ENCODE results near the gene AP3S2.
"Not testable (repeated sequence)": the region's sequence is repeated elsewhere in the genome, so short reads cannot be mapped to it uniquely, and the experiment has no call there.

The AP3S2 gene

DNA sequence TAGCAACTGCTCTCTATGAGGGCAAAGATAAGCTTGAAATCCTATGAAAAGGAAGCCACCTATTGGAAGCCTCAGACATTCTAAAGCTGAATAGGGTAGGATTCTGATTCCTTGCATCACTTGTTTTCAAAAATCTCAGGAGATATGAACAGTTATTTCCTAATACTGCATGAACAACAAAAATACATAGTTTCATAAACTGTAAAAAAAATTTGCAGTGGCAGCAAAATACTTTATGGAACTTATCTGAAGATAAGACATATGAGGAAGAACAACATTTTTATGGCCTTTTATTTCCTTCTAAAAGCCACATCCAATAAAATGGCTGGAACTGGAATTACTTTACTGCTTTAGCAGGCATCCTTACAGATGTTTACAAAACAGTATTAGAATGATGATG, 29.9 kb downstream of the AP3S2 start:
- DNase-seq, result no peak

DNA sequence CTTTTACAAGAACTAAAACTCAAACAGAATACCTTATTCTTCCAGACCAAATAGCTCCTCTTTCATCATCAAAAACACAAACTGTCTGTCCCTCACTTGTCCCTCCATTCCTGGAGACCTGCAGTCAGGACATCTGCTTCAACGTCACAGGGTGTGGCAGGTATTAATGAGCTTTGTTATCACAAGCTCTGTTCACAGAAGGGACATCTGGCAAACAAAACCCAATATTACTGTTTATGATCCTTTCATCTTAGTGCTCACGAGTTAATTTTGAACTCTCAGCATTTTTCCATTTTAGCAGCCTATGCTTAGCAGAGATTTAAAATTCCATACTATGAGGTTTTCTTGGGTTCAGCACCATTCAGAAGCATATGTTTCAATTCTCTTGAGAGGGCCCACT, 32.9 kb downstream of the AP3S2 start:
- DNase-seq, result no peak

DNA sequence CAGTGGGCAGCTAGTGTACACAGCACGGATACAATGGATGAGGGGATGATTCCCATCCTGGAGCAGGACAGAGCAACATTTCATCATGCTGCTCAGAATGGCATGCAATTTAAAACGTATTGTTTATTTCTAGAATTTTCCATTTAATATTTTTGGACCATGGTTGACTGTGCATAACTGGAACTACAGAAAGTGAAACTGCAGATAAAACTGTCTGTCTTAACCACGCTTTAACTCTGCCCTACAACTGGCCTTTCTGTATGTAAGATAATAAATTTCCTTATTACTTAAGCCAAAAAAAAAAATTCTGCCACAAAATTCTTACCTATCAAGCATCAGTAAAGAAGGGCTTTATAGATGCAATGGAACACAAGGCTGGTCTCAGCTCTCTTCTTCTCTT, 33.4 kb downstream of the AP3S2 start:
- no peak for DNase-seq

DNA sequence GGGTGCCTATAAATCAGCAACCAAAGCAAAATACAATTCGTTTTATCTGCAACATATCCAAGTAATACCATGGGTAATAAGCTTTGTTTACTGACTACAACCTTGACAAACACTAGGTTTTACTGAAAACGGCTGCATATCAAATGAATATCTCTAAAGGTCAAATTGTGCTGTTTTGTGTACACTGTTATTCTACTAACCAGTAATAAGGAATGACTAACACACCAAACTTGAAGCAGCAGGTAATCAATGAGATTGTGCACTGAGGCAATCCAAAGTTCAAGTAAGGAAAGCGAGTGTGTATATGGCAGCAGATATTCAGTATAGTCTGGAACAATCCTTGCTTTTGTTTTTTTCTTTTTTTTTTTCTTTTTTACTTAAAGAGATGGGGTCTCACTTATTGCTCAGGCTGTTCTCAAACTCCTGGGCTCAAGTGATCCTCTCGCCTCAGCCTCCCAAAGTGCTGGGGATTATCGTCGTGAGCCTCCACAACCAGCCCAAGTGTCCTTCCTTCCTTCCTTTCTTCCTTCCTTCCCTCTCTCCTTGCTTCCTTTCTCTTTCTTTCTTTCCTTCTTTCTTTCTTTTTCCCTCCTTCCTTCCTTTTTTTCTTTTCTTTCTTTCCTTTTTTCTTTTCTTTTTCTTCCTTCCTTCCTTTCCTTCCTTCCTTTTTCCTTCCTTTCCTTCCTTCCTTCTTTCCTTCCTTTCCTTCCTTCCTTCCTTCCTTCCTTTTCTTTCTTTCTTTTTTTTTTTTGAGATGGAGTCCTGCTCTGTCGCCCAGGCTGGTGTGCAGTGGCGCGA, 34.9 kb downstream of the AP3S2 start:
- no peak for DNase-seq

DNA sequence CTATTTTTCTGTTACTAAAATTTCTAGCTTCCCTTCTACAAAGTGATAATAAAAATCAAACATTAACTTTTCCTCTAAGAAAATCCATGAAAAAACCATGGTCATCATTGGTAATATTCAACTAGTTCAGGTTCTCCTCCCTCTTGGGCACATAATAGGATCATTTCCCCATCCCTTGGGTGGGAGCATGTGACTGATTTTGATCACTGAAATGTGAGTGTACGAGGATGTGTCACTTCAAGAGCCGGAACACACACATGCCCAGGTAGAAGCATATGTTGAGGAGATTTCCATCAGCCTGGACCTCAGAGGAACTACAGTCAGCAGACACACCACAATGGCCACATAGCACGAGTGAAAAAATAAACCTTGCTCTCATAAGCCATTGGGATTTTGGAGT, 36.1 kb downstream of the AP3S2 start:
- no peak for DNase-seq

DNA sequence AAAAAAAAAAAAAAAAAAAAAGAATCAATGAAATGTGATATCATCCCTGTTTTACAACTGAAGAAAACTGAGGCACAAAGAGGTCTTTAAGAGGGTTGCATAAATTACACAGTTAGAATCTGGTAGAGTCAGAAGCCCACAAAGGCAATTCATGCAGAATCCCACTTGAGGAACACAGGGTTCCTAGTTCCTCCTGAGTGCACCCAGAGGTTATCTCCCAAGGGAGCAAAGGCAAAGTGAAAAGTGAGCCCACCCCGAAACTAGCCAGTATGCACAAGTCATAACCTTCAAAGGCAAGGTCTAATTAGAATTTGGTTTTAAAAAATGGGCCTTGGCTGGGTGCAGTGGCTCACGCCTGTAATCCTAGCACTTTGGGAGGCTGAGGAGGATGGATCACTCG, 37.8 kb downstream of the AP3S2 start:
- DNase-seq, result no peak

DNA sequence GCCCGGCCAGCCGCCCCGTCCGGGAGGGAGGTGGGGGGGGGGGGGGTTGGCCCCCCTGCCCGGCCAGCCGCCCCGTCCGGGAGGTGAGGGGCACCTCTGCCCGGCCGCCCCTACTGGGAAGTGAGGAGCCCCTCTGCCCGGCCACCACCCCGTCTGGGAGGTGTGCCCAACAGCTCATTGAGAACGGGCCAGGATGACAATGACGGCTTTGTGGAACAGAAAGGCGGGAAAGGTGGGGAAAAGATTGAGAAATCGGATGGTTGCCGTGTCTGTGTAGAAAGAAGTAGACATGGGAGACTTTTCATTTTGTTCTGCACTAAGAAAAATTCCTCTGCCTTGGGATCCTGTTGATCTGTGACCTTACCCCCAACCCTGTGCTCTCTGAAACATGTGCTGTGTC, 38.9 kb downstream of the AP3S2 start:
- DNase-seq, result not testable (repeated sequence)

DNA sequence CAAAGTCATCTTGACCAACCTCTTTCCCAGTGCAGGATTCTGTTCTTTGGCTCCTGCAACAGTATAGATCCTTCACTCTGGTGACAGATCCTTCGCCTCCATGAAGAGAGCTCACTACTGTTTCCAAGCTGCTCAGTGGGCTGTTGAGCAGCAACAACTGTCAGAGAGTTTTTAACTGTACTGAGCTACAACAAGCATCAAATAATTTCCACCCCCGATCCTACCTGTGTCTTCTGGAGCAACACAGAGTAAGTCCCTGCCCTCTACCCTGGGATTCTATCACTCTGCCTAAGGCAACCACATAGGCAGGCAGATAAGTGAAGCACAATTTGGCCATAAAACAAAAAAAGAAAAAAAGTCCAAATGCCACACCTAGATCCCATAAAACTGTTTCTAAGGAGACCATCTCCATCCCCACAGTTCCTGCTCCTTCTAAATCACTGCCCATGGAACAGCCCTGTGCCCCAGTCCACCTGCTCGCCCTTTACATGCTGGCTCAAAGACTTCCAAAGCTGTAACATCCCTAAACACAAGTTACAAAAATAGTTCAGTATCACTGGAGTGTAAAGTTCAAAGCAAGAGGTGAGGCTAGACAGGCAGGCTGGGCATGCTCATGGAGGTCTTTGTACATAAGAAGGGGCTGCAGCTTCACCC, 41.3 kb downstream of the AP3S2 start:
- DNase-seq, result no peak

DNA sequence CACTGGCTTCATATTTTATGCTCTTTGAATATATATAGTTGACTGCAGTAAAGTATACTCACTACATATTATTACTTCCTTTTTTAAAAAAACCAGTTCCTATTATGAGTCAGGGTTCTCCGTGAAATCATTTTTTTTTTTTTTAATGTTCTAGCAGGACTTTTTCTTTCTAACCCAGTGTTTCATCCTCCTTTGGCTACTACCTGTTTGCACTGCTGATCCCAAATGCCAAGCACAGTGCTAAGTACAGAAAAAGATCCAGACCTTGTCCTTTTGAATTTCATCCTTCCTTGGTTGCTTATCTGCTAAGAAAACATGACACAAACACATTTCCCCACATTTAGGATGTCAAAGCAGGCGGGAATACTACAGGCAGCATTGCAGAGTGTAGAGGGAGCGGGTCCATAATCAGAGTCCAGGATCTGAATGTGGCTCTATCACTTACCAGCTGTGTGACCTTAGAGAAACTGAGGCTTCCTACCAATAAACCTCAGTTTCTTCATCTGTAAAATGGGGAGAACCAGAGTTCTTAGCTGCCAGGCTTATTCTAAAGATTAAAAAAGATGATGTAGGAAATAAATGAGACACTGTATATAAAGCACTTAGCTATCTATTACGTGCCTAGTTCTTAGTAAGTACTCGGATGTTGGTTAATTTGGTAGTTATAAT, 42.0 kb downstream of the AP3S2 start:
- no peak for DNase-seq

DNA sequence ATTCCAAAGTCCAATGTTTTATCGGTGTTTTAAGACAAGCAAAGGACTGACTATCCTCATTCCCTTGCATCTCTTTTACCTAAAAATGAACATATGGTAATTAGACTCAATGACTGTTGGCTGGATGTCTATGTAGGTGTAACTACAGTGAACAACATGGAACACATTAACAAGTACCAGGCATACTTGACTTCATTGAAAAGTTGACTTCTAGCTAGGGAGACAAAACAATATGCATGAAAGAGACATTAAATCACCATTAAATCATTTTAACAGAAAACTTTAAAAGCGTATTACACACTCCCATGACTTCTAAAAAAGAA, 44.9 kb downstream of the AP3S2 start:
- no peak for DNase-seq

DNA sequence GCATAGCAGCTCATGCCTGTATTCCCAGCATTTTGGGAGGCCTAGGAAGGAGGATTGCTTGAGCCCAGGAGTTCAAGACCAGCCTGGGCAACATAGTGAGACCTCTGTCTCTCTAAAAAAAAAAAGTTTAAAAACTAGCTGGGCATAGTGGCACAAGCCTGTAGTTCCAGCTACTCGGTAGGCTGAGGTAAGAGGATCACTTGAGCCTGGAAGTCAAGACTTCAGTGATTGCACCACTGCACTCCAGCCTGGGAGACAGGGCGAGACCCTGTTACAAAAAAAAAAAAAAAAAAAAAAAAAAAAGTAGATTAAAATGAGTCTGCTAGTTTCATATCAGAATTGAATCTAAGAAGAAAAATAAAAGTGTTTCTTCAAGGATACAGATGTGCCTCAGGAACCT, 46.7 kb downstream of the AP3S2 start:
- DNase-seq, result no peak

DNA sequence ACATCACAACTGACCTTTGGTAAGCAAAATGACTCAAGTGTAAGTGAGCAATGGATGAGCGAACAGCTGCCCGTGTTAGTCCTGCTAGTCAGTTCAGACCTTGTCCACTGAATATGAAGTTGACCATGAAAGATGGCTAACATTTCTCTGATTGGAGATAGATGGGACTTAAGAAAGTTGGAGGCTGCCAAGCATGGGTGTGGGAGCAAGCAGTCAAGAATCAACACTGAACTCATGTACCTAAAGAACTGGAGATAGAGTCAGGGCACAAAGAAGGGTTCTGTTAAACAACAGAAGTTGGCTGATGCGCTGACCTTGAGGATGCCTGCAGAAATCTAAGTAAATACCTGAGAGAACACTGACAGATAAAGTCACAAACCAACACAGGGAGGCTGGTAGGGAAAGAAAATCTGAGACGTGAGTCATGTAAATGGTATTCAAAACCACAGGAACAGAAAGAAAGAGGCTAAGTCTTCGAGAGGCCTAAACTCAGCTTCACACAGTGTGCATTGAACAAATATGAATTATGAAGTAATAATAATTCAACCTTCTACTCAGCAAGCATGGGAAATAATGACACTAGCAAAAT, 48.4 kb downstream of the AP3S2 start:
- DNase-seq, result no peak

DNA sequence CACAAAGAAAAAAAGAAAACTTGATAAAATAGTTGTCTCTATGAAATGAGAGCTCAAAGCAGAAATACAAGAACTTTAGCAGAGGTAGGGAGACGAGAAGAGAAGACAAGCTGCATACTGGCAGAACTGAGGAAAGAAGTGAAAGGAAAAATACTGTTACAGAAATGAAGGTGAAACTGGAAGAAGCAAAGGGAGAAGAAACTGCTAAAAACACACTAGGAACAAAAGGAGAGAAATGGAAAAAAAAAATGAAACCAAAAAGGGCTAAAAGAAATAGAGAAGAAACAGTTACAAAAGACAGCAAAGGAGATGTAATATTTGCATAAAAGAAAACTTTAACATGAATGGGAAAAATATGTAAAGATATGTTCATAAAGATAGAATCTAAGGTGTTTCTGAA, 51.8 kb downstream of the AP3S2 start:
- DNase-seq, result no peak

DNA sequence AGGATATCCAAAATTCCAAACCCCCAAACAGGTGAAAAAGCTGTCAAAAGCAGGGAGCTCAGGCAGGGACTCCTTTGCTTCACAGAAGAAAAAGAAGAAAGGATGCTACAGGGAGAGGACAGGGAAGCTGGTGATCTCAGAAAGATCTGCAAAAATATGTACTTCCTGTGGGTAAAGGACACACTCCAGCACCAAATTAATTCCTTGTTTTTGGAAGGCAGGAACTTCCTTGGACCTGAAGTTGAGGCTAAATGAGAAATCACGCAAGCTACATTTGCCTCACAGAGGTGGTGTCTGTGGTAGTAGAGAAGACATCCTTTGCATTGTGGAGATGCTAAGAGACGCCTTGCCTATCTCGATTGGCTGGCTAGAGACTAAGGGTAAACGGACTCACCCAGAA, 52.5 kb downstream of the AP3S2 start:
- DNase-seq, result no peak

DNA sequence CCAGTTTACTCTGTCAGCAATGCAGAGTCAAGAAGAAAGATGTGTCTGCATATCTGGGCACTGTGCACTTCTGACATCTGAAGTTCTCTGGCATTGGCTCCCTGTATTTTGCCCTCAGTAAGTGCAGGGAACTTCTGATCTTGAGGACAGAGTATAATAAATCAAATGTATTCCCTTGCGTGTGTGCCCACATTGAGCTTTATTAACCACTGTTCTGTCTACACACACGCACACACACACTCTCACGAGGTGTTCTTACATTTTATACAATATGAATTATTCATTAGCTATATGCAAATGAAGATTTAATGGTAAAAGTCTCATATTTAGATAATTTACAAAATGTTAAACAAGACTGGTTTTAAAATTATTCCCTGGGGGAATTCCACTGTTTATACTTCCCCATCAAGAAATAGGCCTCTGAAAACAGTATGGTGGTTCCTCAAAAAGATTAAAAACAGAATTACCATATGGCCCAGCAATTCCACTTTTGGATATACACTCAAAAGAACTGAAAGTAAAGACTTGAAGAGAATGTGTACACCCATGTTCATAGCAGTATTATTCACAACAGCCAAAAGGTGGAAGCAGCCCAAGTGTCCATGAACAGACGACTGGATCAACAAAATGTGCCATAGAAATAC, 54.5 kb downstream of the AP3S2 start:
- DNase-seq, result no peak

DNA sequence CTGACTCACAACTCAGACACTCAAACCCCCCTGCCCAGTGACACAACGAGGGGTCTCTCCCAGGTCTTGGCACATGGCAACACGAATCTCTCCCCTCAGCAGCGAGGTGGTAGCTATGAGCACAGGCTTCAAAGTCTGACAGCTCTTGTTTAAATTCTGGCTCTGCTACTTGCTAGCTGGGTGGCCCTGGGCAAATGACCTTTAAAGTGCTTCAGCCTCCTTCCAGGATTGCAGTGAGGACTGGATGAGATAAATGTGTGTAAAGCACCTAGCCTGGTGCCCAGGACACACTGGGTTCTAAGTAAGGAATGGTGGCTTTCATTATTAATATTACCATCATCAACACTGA, 56.0 kb downstream of the AP3S2 start:
- no peak for DNase-seq

DNA sequence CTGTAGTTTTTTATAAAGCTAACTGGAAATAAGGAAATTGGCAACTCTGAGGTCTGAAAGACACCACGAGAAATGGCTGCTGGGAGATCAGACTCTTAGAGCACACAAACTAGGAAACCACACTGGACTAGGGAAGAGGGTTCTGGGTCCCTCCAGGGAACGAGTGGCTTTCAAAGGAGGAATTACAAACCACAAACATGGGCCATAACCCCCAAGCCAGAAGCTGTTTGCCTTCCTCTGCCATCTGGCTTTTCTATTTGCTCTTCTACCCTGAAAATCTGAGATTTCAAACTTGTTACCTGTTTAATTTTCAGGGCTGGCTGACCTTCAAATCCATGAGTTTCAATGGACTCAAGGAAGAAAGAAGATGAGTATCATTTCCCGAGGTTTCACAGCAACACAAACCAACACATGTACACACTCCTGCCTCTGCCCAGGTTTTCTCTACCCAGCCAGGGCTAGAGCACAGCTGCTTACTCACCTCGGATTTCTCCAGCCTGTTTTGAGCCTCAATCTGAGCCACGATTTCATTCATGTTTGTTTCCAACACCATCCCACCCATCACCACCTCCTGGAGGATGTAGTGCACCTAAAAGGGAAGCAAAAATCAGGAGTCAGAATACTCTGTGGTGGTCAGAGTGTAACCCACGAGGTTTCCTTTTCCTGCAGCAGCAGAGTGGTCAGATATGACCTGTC, 56.5 kb downstream of the AP3S2 start:
- no peak for DNase-seq

DNA sequence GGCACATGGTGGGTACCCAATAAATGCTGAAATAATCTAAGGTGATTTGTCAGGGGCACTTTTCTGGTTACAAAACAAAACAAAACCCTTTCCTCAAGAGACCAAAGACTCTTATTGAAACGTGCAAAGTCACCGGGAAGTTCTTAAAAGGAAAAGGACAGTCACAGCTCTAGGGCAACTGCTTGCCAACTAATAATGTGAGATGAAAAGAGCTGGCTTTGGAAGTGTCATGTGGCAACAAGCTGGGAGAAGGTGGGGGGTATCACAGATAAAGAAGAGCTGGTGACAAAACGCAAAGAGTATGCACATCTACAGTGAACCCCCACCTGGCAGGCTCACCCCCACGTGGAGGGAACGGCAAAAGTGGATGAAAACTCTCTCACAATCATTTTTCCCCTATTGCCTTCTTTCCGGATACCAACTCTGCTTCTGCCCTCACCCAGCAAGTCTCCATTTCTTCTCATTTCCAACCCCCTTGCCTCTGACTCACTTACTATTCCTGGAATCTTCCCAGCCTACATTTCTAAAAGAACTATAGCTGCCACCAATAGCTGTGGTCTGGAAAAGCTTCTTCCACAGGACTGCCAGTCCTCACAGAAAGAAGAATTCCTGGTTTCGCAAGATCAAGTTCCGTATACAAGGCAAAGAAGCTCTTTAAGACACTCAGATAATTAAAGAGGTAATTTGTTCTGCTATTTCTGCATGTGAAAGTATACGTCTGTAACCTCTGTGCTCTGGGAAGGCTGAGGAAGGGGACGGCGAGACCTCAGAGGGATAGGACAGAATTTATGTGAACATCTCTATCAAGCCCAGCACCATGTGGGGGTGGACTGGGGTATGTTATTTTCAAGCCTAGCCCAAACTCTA, 57.3 kb downstream of the AP3S2 start:
- DNase-seq, result no peak

DNA sequence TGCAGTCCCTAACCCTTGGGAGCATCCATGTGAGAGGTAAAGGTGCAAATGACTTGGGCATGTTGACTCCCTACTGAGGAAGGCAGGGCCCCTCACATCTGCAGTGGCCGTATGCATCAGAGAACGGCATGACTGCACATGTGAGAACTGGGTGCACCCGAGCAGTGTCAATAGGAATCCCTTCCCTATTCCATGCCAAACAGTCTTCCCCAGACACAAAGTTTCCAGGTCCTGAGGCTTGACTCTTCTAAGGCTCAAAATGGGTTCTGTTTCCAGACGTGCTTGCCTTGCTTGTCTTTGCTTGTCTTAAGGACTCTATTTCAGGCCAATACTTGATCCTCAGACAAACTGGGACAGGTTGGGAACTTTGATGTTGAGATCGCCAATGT, 58.6 kb downstream of the AP3S2 start:
- no peak for DNase-seq

DNA sequence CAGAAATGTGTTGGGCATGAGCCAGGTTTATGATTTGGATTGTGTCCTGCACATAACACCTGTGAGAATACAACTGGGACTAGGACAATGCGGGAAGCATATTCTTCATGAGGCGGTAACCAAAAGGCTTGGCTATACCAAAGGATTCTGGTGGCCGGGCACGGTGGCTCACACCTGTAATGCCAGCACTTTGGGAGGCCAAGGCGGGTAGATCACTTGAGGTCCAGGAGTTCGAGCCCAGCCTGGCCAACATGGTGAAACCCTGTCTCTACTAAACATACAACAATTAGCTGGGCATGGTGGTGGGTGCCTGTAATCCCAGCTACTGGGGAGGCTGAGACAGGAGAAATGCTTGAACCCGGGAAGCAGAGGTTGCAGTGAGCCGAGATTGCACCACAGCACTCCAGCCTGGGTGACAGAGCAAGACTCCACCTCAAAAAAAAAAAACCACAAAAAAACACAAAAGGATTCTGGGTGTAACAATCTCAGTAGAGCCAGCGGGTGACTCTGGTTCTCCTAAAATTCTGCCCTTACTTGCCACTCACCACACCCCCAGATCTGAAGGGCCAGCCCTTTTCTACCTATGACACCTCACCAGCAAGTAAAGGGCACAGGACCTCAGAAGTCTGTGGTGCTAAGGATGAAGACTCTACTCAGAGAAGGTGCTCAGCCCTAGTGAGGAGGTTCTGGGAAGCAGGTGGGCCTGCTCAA, 59.2 kb downstream of the AP3S2 start:
- not testable (repeated sequence) for DNase-seq

DNA sequence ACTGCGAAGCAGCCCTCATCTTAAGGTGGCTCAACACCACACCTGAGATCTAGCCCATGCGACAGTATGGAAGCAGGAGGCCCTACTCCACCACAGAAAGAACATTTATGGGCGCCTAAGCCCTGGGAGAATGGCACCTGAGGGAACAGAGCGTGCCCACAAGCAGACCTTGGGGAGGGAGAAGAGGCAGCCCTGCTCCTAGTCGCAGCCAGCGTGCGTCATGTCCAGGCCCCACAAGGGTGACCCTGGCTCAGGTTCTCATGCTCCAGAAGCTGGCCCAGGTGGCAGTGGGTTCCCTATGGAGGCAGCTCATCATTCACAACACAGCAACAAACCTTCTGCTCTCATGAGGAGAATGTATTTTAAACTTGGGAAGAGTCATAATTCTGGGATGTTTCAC, 59.8 kb downstream of the AP3S2 start:
- no peak for DNase-seq

All from CD4-positive, alpha-beta T cell treated with Interferon gamma for 1 hour (primary cell).